GM06990 (cell line): ENCODE measurements around the gene PPP1R16B.
A peak's percentile ranks its signal among the peaks of the same experiment; 100 is the strongest.

Source experiments
- DNase-seq: peaks from one replicate; pipeline ENCODE4 v3.0.0-alpha.2; 2011; ENCODE audit not compliant: insufficient read length; ENCODE audit errors: extremely low read depth
- H3K27me3 ChIP-seq: replicated peaks from 2 replicates; pipeline ENCODE4 v1.6.0; 2011; ENCODE audit warnings: low read length; ENCODE audit not compliant: control insufficient read depth, insufficient read depth
- H3K36me3 ChIP-seq: 2 replicates; pipeline ENCODE4 v1.5.1; 2011; ENCODE audit warnings: low read length; ENCODE audit not compliant: control insufficient read depth, insufficient read depth
- H3K4me3 ChIP-seq: replicated peaks from 2 replicates; pipeline ENCODE4 v1.5.1; 2011; ENCODE audit warnings: low read depth, mild to moderate bottlenecking, control low read depth, low read length
- TF ChIP-seq, protein P1 (sequence below): IDR thresholded peaks from 2 replicates; pipeline ENCODE4 v1.5.1; 2011; ENCODE audit warnings: low read length, control low read depth, mild to moderate bottlenecking, inconsistent platforms; ENCODE audit not compliant: insufficient read depth, poor library complexity, severe bottlenecking

The PPP1R16B gene

DNA sequence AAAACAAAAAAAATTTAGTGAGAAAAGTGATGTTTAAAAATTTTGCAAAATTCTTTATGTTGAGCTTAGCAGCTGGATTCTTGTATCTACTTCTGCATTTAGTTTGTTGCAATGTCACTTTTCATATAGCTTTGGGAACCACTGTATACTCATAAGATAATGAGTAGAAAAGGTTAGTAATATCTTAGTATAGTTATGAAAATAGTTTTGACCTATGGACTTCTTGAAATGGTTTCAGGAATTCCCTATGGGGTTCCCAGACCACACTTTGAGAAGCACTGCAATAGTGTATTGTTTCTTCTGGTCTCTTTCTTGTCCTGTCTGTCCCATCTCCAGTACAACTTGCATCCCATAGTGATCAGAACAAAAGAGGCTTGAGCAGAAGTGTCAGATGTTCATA, 29.4 kb downstream of the PPP1R16B start:
- H3K27me3 ChIP-seq, result no peaks in the 10 kb centered on the region
- DNase-seq, result no peak
- H3K36me3 ChIP-seq, result peaks cover 25% of the 10 kb centered on the region
- no peak overlapping the region for H3K4me3 ChIP-seq
- TF ChIP-seq, protein P1, sequence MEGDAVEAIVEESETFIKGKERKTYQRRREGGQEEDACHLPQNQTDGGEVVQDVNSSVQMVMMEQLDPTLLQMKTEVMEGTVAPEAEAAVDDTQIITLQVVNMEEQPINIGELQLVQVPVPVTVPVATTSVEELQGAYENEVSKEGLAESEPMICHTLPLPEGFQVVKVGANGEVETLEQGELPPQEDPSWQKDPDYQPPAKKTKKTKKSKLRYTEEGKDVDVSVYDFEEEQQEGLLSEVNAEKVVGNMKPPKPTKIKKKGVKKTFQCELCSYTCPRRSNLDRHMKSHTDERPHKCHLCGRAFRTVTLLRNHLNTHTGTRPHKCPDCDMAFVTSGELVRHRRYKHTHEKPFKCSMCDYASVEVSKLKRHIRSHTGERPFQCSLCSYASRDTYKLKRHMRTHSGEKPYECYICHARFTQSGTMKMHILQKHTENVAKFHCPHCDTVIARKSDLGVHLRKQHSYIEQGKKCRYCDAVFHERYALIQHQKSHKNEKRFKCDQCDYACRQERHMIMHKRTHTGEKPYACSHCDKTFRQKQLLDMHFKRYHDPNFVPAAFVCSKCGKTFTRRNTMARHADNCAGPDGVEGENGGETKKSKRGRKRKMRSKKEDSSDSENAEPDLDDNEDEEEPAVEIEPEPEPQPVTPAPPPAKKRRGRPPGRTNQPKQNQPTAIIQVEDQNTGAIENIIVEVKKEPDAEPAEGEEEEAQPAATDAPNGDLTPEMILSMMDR, result no peak

DNA sequence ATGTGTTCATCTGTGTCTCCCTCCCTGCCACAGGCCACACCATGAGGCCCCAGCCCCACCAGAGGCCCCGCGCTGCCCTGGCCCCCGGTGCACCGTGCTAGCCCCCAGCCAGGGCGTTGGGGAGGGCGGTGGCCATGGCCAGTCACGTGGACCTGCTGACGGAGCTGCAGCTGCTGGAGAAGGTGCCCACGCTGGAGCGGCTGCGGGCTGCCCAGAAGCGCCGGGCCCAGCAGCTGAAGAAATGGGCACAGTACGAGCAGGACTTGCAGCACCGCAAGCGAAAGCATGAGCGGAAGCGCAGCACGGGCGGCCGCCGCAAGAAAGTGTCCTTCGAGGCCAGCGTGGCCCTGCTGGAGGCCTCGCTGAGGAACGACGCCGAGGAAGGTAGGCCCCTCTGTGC, 30.3 kb downstream of the PPP1R16B start:
- Histone ChIP-seq H3K4me3 (no peak overlapping the region; the same call in 1 of the 2 replicates), H3K36me3 (peaks cover 26% of the 10 kb centered on the region), H3K27me3 (no peaks in the 10 kb centered on the region)
- TF ChIP-seq, protein P1, result no peak
- no peak for DNase-seq

DNA sequence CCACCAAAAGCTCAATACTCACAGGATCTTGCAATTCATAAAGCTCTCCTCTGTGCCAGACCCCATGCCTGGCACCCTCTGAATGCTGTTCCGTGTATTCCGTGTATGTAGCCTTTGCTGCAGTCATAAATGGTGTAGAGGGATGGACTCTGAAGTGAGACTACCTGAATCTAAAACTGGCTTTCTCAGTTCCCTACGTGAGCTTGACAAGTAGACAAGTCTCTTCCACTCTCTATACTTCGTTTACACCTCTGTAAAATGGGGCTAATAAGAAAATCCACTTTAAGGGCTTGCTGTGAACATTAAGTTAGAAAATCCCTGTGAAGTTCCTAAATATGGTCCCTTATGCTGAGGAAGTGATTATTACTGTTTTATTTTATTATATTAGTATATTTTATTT, 31.5 kb downstream of the PPP1R16B start:
- no peak for DNase-seq
- Histone ChIP-seq H3K36me3 (peaks cover 20% of the 10 kb centered on the region), H3K4me3 (peak overlapping the region; percentile 31), H3K27me3 (no peaks in the 10 kb centered on the region)
- TF ChIP-seq, protein P1, result no peak

DNA sequence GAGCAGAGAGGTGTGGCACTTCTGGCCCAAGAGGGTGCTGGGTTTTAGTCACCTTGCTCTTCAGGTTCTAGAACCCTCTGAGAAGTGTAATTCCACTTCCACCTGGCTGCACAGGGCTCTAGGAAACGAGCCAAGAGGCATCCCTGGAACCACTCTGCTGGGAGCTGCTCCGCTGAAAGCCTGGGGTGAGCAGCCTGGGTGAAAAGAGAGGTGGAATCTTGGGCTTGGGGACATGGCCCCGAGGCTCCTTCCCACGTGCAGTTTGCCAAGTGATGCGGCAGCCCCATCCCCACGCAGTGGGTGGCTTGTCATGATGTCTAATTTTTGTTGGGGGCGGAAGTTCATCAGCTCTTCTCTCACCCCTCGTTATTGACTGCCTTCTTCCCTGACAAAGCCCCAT, 32.8 kb downstream of the PPP1R16B start:
- TF ChIP-seq, protein P1, result no peak

DNA sequence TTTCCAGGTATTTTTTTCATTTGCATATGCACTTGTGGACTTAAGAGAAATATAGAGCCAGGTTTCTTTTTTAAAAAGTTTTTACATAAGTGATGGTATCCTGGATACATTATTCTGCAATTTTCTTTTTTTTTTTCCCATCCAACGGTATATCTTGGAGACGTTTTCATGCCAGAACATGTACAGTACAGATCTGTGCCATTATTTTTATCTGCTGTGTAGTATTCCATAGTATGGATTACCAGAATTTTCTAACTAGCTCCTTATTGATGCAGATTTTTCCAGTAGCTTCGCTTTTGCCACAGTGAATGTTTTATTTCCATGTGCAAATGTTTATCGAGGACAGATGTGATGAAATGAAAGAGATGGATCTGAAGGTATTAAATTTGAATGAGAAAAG, 34.1 kb downstream of the PPP1R16B start:
- peaks cover 20% of the 10 kb centered on the region for H3K36me3 ChIP-seq
- no peak for DNase-seq
- TF ChIP-seq, protein P1, result no peak
- H3K4me3 ChIP-seq, result no peak overlapping the region
- H3K27me3 ChIP-seq, result no peaks in the 10 kb centered on the region

More for the DNA sequence above, 32.8 kb downstream of the PPP1R16B start:
- no peak for DNase-seq
- Histone ChIP-seq H3K4me3 (no peak overlapping the region), H3K27me3 (no peaks in the 10 kb centered on the region), H3K36me3 (peaks cover 20% of the 10 kb centered on the region)
